ENCODE measurements around the gene SLIT3.

Gene SLIT3

GRCh38 chr5:169281625-169282024 lies 19.3 kb downstream of the SLIT3 start:
- Histone ChIP-seq H3K4me3 (ENCODE audit: low read depth, low read length) (no peak overlapping the region), H3K36me3 (peaks cover 4% of the 10 kb centered on the region; the same call in 1 of the 2 replicates), H3K4me1 (peaks cover 25% of the 10 kb centered on the region), H3K9me3 (no peaks in the 10 kb centered on the region), H3K27me3 (no peaks in the 10 kb centered on the region)
- DNase-seq = peak; percentile 24
- TF ChIP-seq CTCF (IDR thresholded peaks at IDR 0.05; ENCODE audit: low read depth, low read length) = no peak

GRCh38 chr5:169280696-169281095 lies 20.2 kb downstream of the SLIT3 start:
- DNase-seq = no peak
- TF ChIP-seq CTCF (IDR thresholded peaks at IDR 0.05; ENCODE audit: low read depth, low read length) = no peak
- Histone ChIP-seq H3K36me3 (peaks cover 4% of the 10 kb centered on the region; the same call in 1 of the 2 replicates), H3K4me3 (ENCODE audit: low read depth, low read length) (no peak overlapping the region), H3K4me1 (peaks cover 25% of the 10 kb centered on the region), H3K27me3 (no peaks in the 10 kb centered on the region), H3K9me3 (no peaks in the 10 kb centered on the region)

GRCh38 chr5:169280286-169280685 lies 20.7 kb downstream of the SLIT3 start:
- Histone ChIP-seq H3K27me3 (no peaks in the 10 kb centered on the region), H3K4me1 (peaks cover 25% of the 10 kb centered on the region), H3K4me3 (ENCODE audit: low read depth, low read length) (no peak overlapping the region), H3K36me3 (peaks cover 4% of the 10 kb centered on the region; the same call in 1 of the 2 replicates), H3K9me3 (no peaks in the 10 kb centered on the region)
- TF ChIP-seq CTCF (IDR thresholded peaks at IDR 0.05; ENCODE audit: low read depth, low read length) = no peak
- DNase-seq = peak; percentile 72

- Histone ChIP-seq H3K4me3 (ENCODE audit: low read depth, low read length) (no peak overlapping the region), H3K4me1 (peaks cover 24% of the 10 kb centered on the region), H3K9me3 (no peaks in the 10 kb centered on the region), H3K27me3 (no peaks in the 10 kb centered on the region), H3K36me3 (peaks cover 12% of the 10 kb centered on the region)
- no peak for TF ChIP-seq CTCF (IDR thresholded peaks at IDR 0.05; ENCODE audit: low read depth, low read length)
- DNase-seq = no peak
Observed at GRCh38 chr5:169279125-169279524, 21.8 kb downstream of the SLIT3 start.

GRCh38 chr5:169273881-169274280 lies 27.1 kb downstream of the SLIT3 start:
- Histone ChIP-seq H3K36me3 (peaks cover 12% of the 10 kb centered on the region), H3K4me1 (peaks cover 16% of the 10 kb centered on the region), H3K9me3 (no peaks in the 10 kb centered on the region; the same call in 1 of the 2 replicates), H3K27me3 (no peaks in the 10 kb centered on the region), H3K4me3 (ENCODE audit: low read depth, low read length) (no peak overlapping the region)
- no peak for TF ChIP-seq CTCF (IDR thresholded peaks at IDR 0.05; ENCODE audit: low read depth, low read length)
- DNase-seq = no peak

- Histone ChIP-seq H3K4me3 (ENCODE audit: low read depth, low read length) (no peak overlapping the region), H3K27me3 (no peaks in the 10 kb centered on the region), H3K4me1 (peaks cover 16% of the 10 kb centered on the region), H3K36me3 (peaks cover 12% of the 10 kb centered on the region), H3K9me3 (no peaks in the 10 kb centered on the region; the same call in 1 of the 2 replicates)
- DNase-seq = no peak
- TF ChIP-seq CTCF (IDR thresholded peaks at IDR 0.05; ENCODE audit: low read depth, low read length) = no peak
Observed at GRCh38 chr5:169273451-169273850, 27.5 kb downstream of the SLIT3 start.

All from BE2C (cell line).